Fibroblast of the aortic adventitia (primary cell): ENCODE data around the gene TXNDC11. TPM values are rescaled to one million over a fixed set of nuclear protein-coding genes. Genes with fewer than 3 reads are reported as not detected.

Experiments
- DNase-seq: peaks from one replicate; pipeline ENCODE4 v3.0.0-alpha.2; 2010; ENCODE audit warnings: low read depth
- H3K4me3 ChIP-seq: 2 replicates; pipeline ENCODE4 v1.5.1; 2011; ENCODE audit warnings: low read depth, mild to moderate bottlenecking, control low read depth, low read length, moderate library complexity
- CTCF ChIP-seq: IDR thresholded peaks from 2 replicates; pipeline ENCODE4 v1.5.1; 2011; ENCODE audit warnings: mild to moderate bottlenecking, low read length, control low read depth, inconsistent platforms; ENCODE audit not compliant: insufficient read depth
- total RNA-seq: library from RNA; depleted of rRNA; stranded (reverse); fragments of >200 nt; gene quantifications from 2 replicates; pipeline ENCODE4 v1.2.3, GENCODE V29; 2012; ENCODE audit warnings: low replicate concordance

The TXNDC11 gene
- total RNA-seq, 1 donor = 24.0 TPM

GRCh38 chr16:11676799-11677198 lies 65.9 kb downstream of the TXNDC11 start:
- no peak for DNase-seq
- H3K4me3 ChIP-seq = no peak overlapping the region
- no peak for TF ChIP-seq CTCF

GRCh38 chr16:11675561-11676511 lies 66.8 kb downstream of the TXNDC11 start:
- no peak for TF ChIP-seq CTCF
- H3K4me3 ChIP-seq = no peak overlapping the region
- DNase-seq = no peak

- TF ChIP-seq CTCF = no peak
- no peak overlapping the region for H3K4me3 ChIP-seq
- DNase-seq = no peak
These were observed 67.7 kb downstream of the TXNDC11 start for GRCh38 chr16:11674818-11675560.

- DNase-seq = no peak
- no peak overlapping the region for H3K4me3 ChIP-seq
- no peak for TF ChIP-seq CTCF
These were observed 68.4 kb downstream of the TXNDC11 start for GRCh38 chr16:11674001-11674817.

GRCh38 chr16:11673091-11674000 lies 69.3 kb downstream of the TXNDC11 start:
- no peak for TF ChIP-seq CTCF
- DNase-seq = no peak
- H3K4me3 ChIP-seq = no peak overlapping the region
